NCI-H1105 (cell line): ENCODE results near the gene ANKRD55.
A peak's percentile ranks its signal among the peaks of the same experiment; 100 is the strongest.
"Not testable (repeated sequence)": the region's sequence is repeated elsewhere in the genome, so short reads cannot be mapped to it uniquely, and the experiment has no call there.

Experiments used
- DNase-seq: peaks from one replicate; lab custom pipeline; 2025; lab: John Stamatoyannopoulos, UW

The ANKRD55 gene

DNA sequence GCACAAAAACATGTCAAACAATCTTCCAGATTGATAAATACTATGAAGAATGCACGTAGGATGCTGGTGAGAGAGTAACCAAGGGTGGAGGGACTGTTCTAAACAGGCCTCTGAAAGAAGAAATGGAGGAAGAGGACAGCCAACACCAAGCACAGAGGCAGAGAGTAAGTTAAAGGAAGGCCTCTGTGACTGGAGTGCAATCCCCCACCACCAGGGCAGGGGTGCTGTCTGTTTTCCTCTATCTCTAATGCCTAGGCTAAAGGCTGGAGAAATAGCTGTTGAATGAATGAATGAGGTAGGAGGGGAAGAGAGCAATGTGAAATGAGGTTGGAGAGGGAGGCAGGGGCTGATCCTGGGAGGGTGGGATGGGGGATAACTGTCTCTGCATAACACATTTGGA is 88.9 kb downstream of the ANKRD55 start:
- DNase-seq: no peak

DNA sequence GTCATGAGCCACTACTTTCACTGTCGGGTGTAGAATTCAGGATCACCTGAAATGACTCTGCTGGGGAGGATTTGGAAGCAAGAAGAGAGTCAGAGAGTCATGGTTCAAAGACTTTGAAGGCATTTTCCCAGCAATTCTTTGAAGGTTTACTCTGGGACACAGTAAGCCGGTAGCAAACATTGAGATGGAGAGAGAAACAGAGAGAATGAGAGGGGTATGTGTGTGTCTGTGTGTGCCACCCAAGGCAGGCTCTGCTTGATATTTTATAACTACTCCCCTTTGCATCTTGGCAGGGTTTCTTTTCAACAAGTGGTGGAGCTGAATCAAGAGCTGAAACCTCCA is 89.8 kb downstream of the ANKRD55 start:
- no peak for DNase-seq

DNA sequence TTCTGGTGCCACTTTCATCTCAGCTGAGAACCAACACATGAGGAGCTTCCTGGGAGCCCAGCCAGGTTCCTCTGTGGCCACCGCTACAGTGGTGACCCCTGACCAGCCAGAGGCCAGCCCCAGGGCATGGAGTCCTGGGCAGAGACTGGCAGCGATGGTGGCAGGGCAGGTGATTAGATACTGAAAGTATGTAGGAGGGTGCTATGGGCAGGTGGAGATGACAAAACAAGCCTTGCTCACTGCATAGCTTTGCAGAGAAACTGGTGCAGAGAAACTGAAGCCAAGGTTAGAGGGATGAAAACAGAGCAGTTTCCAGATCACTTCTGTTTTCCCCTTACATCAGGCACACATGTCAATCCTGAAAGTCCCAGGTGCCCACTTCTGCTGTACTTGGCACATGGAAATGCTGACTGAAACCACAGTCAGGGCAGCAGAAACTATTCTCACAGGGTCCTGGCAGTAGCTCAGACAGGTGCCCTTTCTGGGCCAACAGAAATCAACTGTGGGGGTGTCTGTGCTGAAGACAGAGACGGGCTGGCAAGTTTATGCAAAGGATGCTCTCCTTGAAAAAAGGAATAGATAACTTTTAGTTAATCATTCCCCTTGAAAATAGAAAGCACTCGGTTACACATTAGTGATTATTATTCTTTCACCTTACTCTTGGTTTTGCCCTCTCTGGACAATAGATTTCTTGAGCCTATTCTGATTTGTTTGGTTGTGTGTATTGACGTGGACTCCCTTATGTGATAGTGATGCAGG is 90.3 kb downstream of the ANKRD55 start:
- DNase-seq: no peak

DNA sequence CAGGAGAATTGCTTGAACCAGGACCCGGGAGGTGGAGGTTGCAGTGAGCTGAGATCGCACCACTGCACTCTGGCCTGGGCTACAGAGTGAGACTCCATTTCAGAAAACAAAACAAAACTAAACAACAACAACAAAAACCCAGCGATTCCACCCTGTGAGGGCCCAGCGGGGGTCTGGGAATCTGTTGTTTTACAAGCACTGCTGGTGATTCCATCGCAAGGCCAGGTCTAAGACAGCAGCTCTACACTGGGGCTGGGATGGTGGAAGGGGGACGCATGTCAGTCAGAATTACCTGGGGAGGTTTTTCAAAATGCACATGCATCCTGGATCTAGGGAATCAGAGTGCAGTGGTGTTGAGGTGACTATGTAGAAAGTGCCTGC is 90.9 kb downstream of the ANKRD55 start:
- DNase-seq: no peak

DNA sequence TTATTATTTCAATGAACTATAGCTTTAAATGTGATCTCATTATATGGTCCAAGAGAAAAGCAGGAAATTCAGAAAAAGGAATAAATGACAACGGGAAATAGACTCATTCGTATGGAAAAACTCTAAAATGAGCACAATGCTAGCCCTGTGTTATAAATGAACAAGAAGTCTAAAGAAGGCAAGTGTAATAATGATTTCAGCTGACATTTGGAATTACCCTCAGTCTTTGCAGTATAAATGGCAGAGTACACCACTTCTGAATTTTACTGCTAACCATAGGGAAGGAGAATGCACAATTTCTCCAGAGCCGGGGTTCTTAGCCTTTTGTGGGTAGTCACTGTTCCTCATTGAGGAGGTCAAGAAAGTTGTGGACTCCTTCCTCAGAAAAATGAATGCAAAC is 93.1 kb downstream of the ANKRD55 start:
- DNase-seq: no peak

DNA sequence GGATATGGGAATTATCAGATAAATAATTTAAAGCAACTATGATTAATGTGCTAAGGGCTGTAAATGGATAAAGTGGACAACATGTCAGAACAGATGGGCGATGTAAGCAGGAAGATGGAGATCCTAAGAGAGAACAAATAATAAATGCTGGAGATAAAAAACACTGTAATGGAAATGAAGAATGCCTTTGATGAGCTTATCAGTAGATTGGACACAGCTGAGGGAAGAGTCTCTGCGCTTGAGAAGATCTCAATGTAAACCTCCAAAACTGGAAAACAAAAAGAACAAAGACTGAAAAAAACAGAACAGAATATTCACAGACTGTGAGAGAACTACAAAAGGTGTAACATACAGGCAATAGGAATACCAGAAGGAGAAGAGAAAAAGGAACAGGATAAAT is 102.5 kb downstream of the ANKRD55 start:
- no peak for DNase-seq

DNA sequence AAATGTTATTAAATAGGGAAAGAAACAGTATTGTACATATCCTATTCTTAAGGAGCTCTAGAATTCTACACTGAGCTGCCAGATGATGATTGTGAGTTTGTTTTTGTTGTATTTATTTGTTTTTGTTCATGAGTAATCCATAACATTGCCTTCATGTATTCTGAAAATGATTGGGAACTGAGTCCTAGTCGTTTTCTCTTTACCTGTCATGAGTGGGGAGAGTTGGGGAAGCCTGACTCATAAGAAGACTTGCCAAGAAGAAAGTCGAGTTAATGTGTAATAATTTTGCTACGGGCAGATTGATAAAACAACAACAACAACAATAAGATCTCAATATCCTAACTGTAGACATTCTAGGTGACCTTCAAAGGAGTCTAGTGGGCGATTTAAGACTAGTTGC is 103.8 kb downstream of the ANKRD55 start:
- no peak for DNase-seq

DNA sequence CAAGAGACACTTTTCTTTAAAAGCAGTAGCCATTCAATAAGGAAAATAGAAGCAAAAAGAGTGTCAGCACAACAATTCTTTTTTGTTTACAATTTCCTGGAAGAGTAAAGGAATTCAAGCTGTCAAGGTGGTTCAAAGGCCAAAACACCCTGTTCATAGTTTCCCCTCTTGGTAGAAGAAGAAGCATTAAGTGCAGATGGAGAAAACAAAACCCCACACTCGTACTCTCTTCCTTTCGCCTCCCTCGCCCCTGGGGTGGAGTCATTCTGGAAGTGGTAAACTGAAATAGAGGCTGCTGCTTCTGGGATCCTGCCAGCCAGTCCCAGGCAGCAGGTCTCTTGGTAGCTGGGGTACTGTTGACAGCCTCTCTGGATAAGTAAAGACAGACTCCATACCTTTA is 105.0 kb downstream of the ANKRD55 start:
- DNase-seq: no peak

DNA sequence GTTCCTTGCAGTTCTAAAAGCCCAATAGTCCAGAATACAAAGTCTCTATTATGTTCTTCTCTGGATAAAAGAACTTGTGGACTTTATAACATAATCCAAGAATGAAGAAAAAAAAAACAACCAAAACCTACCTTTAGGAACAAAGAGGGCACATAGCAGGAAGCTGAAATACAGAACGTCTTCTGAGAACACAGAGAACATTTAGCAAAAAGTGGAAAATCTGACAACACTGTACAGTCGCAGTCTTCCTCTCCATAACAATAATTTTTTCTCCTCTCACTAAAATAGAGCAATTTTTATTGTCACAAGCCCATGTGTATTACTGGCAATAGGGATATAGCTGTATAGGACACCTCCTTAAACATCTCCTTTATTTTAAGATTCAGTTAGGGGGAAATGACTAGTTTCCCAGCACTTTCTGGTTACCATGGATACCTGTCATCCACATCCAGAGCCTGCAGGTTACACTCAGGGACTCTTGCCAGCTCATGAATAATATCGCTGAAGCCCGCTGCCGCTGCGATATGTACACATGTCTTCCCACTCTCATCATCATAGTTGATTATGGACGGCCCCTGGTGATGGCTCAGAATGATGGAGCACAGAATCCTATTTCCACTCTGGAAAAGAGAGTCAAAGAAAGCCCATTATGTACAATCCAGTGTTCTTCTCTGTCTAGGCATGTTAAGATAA is 106.5 kb downstream of the ANKRD55 start:
- DNase-seq: peak; percentile 3

DNA sequence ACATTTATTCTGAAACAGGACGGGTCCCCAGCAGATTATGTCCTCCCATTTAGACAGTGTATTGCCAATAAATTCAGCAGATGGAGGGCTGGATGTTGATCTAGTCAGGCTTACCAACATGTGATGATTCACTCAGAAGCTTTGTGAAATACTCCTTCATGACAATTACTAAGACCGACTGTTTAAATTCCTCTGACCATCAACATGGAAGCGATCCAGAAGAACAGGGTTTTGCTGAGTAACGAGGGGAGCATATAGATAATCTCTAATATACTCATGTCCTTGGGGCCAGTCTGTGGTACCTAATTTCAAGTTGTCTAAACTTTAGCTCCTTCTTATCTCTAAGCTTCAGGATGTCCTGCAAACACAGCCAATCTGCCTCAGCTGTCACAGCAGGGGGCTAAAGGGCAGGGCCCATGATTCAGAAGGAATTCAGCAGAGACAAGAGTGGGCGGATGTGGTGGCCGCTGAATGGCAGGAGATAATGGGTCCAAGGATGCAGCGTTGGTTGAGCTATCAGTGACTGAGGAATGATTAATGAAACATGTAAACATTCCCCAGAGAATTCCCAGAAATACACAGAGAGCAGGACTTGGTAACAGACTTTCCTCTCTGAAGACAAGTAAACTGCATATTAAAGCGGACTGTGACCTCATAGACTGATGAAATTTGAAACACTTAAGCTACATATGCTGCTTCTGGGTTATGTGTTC is 109.4 kb downstream of the ANKRD55 start:
- DNase-seq: no peak

DNA sequence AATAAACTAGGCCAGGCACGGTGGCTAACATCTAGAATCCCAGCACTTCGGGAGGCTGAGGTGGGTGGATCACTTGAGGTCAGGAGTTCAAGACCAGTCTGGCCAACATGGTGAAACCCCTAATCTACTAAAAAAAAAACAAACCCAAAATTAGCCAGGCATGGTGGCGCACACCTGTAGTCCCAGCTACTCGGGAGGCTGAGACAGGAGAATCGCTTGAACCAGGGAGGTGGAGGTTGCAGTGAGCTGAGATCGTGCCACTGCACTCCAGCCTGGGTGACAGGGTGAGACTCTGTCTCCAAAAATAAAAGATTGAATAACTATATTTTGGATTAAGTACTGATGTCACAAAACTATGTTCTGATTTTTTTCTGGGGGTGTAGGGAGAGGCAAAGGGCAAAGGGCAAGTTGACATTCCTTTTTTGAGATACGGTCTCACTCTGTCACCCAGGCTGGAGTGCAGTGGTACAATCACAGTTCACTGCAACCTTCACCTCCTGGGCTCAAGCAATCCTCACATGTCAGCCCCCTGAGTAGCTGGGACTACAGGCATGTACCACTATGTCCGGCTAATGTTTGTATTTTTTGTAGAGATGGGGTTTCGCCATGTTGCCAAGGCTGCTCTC is 110.7 kb downstream of the ANKRD55 start:
- not testable (repeated sequence) for DNase-seq

DNA sequence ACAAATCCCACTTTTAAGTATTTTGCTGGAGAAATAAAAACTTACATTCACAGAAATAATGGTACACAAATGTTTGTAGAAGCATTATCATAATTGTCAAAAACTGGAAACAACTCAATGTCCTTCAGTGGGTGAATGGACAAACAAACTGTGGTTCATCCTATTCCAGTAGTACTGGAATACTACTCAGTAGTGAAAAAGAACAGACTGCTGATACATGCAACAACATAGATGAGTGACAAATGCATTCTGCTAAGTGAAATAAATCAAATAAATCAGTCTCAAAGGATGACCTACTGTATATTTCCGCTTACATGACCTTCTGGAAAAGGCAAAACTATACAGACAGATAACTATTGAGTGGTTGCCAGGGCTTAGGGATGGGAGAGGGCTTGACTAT is 114.1 kb downstream of the ANKRD55 start:
- DNase-seq: no peak

DNA sequence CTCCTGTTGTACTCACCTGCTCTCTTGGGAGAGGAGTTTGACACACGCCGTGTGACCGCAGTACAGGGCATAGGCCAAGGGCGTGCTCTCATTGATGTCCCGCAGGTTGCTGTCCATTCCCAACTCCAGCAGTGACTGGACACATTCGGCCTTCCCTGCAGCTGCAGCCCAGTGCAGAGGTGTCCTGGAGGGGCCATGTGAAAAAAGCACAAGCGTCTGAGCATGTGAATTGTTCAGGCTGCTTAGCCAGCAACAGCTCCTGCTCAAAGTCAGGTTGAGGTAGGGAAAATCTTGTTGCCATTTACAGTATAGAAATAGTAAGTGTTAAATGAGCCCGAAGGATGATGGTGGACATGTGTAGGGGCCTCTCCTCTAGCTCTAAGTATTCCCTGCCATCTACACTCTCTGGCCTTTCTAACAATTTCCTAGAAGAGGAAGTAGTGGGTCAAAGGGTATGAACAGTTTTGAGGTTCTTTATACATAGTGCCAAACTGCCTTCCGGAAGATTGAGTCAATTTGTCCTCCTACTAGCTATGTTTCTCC is 116.5 kb downstream of the ANKRD55 start:
- no peak for DNase-seq

DNA sequence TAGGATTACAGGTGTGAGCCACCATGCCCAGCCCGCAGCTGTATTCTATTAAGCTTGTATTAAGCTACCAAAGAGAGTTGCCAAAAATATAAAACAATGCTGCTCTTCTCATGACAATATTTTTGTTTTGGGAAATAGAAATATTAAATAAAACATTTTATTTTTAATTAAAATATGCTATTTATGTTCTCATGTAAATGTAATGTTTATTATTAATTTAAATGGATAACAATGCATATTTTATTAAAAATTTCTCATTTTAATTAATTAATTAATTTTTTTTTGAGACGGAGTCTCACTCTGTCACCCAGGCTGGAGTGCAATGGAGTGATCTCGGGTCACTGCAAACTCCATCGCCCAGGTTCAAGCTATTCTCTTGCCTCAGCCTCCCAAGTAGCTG is 117.5 kb downstream of the ANKRD55 start:
- no peak for DNase-seq

DNA sequence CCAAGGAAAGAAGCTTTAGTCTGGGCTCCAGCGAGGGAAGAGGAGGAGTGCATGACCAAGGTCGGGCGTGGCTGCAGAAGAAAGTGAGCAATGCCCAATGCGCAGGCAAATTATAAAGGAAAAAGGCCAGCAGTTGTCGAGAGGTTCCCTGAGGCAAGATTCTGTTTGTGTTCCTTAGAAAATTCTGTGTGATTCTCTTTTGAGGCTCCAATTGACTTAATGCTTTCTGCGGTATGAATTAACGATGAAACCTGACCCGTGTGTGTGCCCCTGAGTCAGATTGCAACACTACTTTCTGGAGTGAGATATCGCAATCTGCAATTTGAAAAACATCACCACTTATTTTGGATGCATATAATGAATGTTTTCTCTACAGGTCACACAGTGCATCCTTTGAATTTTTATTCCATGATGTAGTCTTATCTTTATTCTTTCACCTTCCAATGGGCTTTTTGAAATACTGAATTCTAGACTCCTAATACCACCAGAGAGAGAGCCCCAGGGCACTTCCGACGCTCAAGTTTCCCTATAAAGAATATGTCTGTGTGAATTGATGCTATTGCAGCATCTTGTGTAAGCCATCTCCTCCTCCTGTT is 120.5 kb downstream of the ANKRD55 start:
- no peak for DNase-seq

DNA sequence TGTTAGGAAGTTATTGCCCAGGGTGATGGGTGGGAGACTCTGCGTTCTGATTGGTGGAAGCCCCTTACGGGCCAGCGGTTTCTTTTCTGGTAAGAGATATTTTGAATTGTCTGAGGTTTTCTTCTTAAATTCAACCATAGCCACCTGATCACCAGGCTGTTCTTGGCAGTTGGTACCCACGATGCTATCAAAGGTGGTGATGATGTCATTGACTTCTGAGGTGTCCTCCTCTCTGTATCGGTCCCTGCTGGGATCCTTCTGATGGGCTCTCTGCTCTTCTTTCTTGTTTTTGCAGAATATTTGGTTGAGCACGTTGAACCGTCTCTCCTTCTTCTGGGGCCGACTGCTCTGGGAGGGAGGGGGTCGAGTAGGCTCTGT is 121.7 kb downstream of the ANKRD55 start:
- DNase-seq: no peak

DNA sequence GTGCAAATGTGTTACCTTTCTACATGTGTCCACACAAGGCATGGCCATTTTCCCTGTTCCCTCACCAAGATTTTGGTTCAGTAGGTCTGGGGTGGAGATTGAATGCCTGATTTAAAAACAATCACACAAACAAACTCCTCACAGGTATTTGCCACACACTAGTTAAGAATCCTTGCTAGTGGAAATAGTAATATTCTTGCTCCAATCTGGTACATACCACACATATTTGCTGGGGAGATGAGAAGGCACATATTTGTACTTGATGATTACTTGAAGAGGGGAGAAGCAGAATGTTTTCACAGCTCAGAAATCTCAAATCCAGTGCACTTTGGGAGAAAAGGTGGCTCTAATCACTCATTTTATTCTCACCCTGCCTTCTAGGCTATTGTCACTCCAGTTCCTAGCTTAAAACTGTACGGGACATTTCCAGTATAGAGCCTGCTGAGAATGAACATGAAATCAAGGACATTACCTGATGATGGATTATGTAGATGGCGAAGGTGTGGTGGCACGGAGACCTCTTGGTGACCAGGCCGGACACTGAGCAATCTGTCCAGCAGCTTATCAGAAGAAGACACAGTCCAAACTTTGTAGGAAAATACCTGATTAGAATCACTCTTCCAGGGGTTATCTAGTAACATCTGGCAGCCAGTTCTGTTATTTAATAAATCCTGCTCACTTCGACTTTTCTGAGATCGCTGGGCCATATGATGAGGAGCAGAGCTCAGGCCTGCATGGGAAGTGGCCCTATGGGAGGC is 122.3 kb downstream of the ANKRD55 start:
- no peak for DNase-seq

DNA sequence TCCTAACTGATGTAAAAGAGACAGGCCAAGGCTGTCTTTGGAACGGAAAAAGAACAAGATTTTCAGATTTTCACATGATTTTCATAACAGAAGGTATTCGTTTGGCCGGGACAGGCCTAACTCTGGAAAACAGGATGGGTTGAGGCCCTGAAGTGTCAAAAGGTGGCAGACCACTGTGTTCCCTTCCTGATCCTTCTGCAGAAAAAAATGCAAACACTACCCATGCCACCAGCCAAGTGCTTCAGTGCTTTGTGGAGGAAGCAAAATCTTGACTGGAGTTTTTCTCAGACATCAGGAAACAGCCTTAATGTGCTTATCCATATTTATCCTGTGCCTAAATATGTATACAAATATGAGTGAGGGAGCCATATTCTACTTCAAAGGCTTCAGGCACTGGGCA is 124.9 kb downstream of the ANKRD55 start:
- no peak for DNase-seq

DNA sequence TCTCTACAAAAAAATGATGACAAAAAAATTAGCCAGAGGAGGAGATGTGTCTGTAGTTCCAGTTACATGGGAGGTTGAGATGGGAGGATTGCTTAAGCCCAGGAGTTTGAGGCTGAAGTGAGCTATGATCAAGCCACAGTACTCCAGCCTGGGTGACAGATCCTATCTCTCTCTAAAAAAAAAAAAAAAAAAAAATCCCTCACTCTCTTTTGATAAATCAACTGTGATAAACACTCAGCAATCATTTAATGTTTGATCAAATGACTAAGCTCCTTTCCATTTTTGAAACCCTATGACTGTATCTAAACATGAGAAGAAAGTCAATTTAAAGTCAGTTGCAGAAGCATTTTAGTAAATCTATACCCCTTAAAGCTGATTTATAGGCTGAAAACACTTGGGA is 126.3 kb downstream of the ANKRD55 start:
- no peak for DNase-seq

DNA sequence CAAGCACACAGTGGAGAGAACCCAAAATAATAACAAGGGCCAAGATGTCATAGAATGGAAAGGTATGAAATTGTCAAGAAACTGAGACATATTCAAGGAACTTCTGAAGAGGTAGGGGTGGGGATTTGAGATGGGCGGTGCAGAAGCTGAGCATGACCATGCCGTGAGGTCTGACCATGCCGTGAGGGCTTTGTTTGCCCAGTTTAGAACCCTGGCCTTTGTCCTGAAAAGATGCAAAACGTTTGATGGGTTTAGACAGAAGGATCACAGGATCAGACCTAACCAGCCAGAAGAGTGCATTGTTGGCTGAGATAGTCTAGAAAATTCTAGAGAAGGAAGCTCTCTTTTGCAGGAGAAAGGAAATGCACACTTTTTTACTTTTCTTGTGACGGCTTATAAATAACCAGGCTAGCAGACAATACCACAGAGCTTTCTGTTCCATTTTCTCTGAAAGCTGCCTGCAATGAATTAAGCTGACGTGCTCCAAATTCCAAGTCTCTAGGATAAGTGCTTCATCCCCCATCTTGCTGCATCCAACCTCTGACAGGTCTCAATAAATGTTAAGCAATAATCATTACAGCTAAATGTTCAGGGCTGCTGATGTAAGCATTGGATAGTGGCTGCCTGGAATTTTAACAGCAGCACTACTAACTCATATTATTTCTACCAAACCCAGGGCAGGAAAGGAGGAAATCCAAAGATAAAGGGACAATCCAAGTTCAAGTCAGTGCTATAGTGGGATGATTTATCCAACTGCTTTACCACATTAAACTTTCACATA is 127.4 kb downstream of the ANKRD55 start:
- DNase-seq: no peak

DNA sequence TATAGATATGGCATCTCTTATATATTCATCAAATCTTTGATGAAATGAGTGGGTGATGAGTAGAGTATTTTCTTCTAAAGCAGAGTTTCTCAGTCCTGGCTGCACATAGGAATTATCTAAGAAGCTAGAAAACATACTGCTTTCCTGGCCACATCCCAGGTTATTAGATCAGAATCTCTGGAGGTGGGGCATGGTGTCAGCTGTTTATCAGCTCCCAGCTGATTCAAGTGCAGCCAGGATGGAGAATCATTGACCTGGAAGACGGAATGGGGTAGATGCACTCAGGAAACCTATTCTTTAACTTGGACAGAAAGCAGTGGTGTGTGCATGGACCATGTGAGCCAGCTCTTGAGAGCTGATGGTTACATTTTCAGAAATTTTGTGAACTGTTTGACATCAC is 130.2 kb downstream of the ANKRD55 start:
- DNase-seq: no peak
